IPS-NIHi11 (cell line): ENCODE measurements around the gene ABLIM1.

Experiments used
- DNase-seq: peaks from one replicate; pipeline ENCODE4 v3.0.0; 2012; ENCODE audit warnings: mixed read lengths, low spot score

The ABLIM1 gene

GRCh38 chr10:114448897-114449296 lies 209.2 kb downstream of the ABLIM1 start:
- DNase-seq = no peak

GRCh38 chr10:114445332-114445731 lies 212.7 kb downstream of the ABLIM1 start:
- no peak for DNase-seq

GRCh38 chr10:114444819-114445218 lies 213.3 kb downstream of the ABLIM1 start:
- DNase-seq = no peak

- no peak for DNase-seq
Measured at GRCh38 chr10:114442091-114442630, 215.9 kb downstream of the ABLIM1 start.

- no peak for DNase-seq
Measured at GRCh38 chr10:114441107-114441506, 217.0 kb downstream of the ABLIM1 start.

- DNase-seq = peak; percentile 63
Measured at GRCh38 chr10:114437473-114438292, 220.4 kb downstream of the ABLIM1 start.

GRCh38 chr10:114436941-114437340 lies 221.1 kb downstream of the ABLIM1 start:
- no peak for DNase-seq

GRCh38 chr10:114432566-114433093 lies 225.4 kb downstream of the ABLIM1 start:
- no peak for DNase-seq

GRCh38 chr10:114431414-114432135 lies 226.5 kb downstream of the ABLIM1 start:
- DNase-seq = no peak

- DNase-seq = no peak
Measured at GRCh38 chr10:114430688-114431413, 227.2 kb downstream of the ABLIM1 start.

- DNase-seq = no peak
Measured at GRCh38 chr10:114429581-114430335, 228.3 kb downstream of the ABLIM1 start.

- no peak for DNase-seq
Measured at GRCh38 chr10:114427124-114427852, 230.8 kb downstream of the ABLIM1 start.

GRCh38 chr10:114426476-114426875 lies 231.6 kb downstream of the ABLIM1 start:
- no peak for DNase-seq

- DNase-seq = no peak
Measured at GRCh38 chr10:114420811-114421485, 237.1 kb downstream of the ABLIM1 start.

GRCh38 chr10:114418109-114418508 lies 240.0 kb downstream of the ABLIM1 start:
- no peak for DNase-seq

- DNase-seq = peak; percentile 61
Measured at GRCh38 chr10:114412907-114413797, 244.9 kb downstream of the ABLIM1 start.

GRCh38 chr10:114408968-114409444 lies 249.1 kb downstream of the ABLIM1 start:
- DNase-seq = no peak

- peak; percentile 28 for DNase-seq
Measured at GRCh38 chr10:114408112-114408967, 249.7 kb downstream of the ABLIM1 start.
